ENCODE data around the gene KLK11. TPM values are rescaled to one million over a fixed set of nuclear protein-coding genes. Genes with fewer than 3 reads are reported as not detected.

The KLK11 gene
- total RNA-seq, 1 donor from 2014 or later: not detected

GRCh38 chr19:51036519-51036918, 10.1 kb upstream of the KLK11 start:
- Histone ChIP-seq H3K4me3 (ENCODE audit: low read depth, low read length) (no peak overlapping the region), H3K27me3 (ENCODE audit: control insufficient read depth, insufficient read depth, low read length) (no peaks in the 10 kb centered on the region), H3K36me3 (ENCODE audit: control insufficient read depth, insufficient read depth, low read length) (no peaks in the 10 kb centered on the region)
- TF ChIP-seq CTCF (IDR thresholded peaks at IDR 0.05; ENCODE audit: insufficient read depth, low read length, poor library complexity, severe bottlenecking): no peak
- DNase-seq (ENCODE audit: low read depth): no peak

- Histone ChIP-seq H3K27me3 (ENCODE audit: control insufficient read depth, insufficient read depth, low read length) (no peaks in the 10 kb centered on the region), H3K4me3 (ENCODE audit: low read depth, low read length) (no peak within 1 kb of the TSS), H3K36me3 (ENCODE audit: control insufficient read depth, insufficient read depth, low read length) (no peaks in the 10 kb centered on the region)
- TF ChIP-seq CTCF (IDR thresholded peaks at IDR 0.05; ENCODE audit: insufficient read depth, low read length, poor library complexity, severe bottlenecking): no peak
- DNase-seq (ENCODE audit: low read depth): no peak
Measured at GRCh38 chr19:51034704-51035103, 8.3 kb upstream of the KLK11 start, which contains the start of gene KLK12. KLK12 (minus strand) TSS chr19:51035002; CDS start chr19:51034621, 381 bp downstream.

GRCh38 chr19:51031880-51032225, 5.4 kb upstream of the KLK11 start:
- no peak for TF ChIP-seq CTCF (IDR thresholded peaks at IDR 0.05; ENCODE audit: insufficient read depth, low read length, poor library complexity, severe bottlenecking)
- DNase-seq (ENCODE audit: low read depth): no peak
- Histone ChIP-seq H3K27me3 (ENCODE audit: control insufficient read depth, insufficient read depth, low read length) (no peaks in the 10 kb centered on the region), H3K4me3 (ENCODE audit: low read depth, low read length) (no peak overlapping the region), H3K36me3 (ENCODE audit: control insufficient read depth, insufficient read depth, low read length) (no peaks in the 10 kb centered on the region)

- Histone ChIP-seq H3K27me3 (ENCODE audit: control insufficient read depth, insufficient read depth, low read length) (no peaks in the 10 kb centered on the region), H3K4me3 (ENCODE audit: low read depth, low read length) (no peak overlapping the region), H3K36me3 (ENCODE audit: control insufficient read depth, insufficient read depth, low read length) (no peaks in the 10 kb centered on the region)
- TF ChIP-seq CTCF (IDR thresholded peaks at IDR 0.05; ENCODE audit: insufficient read depth, low read length, poor library complexity, severe bottlenecking): no peak
- no peak for DNase-seq (ENCODE audit: low read depth)
Measured at GRCh38 chr19:51031220-51031879, 4.9 kb upstream of the KLK11 start.

GRCh38 chr19:51030631-51031030, 4.2 kb upstream of the KLK11 start:
- Histone ChIP-seq H3K4me3 (ENCODE audit: low read depth, low read length) (no peak overlapping the region), H3K36me3 (ENCODE audit: control insufficient read depth, insufficient read depth, low read length) (no peaks in the 10 kb centered on the region), H3K27me3 (ENCODE audit: control insufficient read depth, insufficient read depth, low read length) (no peaks in the 10 kb centered on the region)
- DNase-seq (ENCODE audit: low read depth): no peak
- no peak for TF ChIP-seq CTCF (IDR thresholded peaks at IDR 0.05; ENCODE audit: insufficient read depth, low read length, poor library complexity, severe bottlenecking)

- H3K4me3 ChIP-seq (ENCODE audit: low read depth, low read length): no peak overlapping the region
Measured at GRCh38 chr19:51029718-51030117, 3.3 kb upstream of the KLK11 start.

More at GRCh38 chr19:51029718-51030117, 3.3 kb upstream of the KLK11 start:
- no peaks in the 10 kb centered on the region for H3K36me3 ChIP-seq (ENCODE audit: control insufficient read depth, insufficient read depth, low read length)
- H3K27me3 ChIP-seq (ENCODE audit: control insufficient read depth, insufficient read depth, low read length): no peaks in the 10 kb centered on the region
- no peak for TF ChIP-seq CTCF (IDR thresholded peaks at IDR 0.05; ENCODE audit: insufficient read depth, low read length, poor library complexity, severe bottlenecking)
- DNase-seq (ENCODE audit: low read depth): no peak
